Left ventricle myocardium superior (tissue), 1 donor: ENCODE measurements around the gene THBD. TPM values are rescaled to one million over a fixed set of nuclear protein-coding genes. Genes with fewer than 3 reads are reported as not detected.
"Not testable (repeated sequence)": the region's sequence is repeated elsewhere in the genome, so short reads cannot be mapped to it uniquely, and the experiment has no call there.

Experiments
- ATAC-seq: fragments of 200-7000 bp; cut with Tn5 transposase; one replicate; pipeline ENCODE4 v1.9.1; 2020; ENCODE audit warnings: mild to moderate bottlenecking, moderate library complexity
- DNase-seq: peaks from one replicate; pipeline ENCODE4 v3.0.0-alpha.2; 2020
- intact Hi-C: fragments of 100-400 bp; cut with micrococcal nuclease; formaldehyde crosslinking; loops from one replicate; pipeline ENCODE4 v1.11.0; 2022
- total RNA-seq: library from RNA; stranded (reverse); fragmentation: NEBNext Ultra II Directional; extraction: Animal tissue kit (Norgen Biotek cat#: 25700); gene quantifications from one replicate; pipeline ENCODE4 v1.2.1, GENCODE V29; 2021
- donor health status: DM: no; HTN: yes; CAD: no; lungs with severe emphysema.

THBD gene
- total RNA-seq, 1 donor from 2014 or later = 13.1 TPM

DNA sequence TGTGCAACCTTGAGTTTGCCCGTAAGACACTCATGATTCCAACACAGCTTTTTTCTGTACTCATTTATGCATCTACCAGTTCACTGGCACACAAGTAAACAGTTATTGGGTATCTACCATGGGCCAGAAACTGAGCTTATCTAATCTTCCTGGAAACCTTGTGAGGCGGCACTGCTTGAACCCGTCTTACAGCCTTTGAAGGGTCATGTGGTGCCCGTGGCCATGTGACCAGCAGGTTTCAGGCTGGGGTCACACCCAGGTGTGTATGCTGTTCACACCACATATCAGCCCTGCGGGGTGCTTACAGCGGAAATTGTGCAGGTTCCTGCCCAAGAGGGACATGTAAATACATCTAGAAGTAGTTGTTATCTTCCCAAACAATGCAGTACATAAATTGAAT lies 6.1 kb downstream of the THBD start:
- intact Hi-C loops = no loop called here
- DNase-seq (no peak), ATAC-seq (no peak)

DNA sequence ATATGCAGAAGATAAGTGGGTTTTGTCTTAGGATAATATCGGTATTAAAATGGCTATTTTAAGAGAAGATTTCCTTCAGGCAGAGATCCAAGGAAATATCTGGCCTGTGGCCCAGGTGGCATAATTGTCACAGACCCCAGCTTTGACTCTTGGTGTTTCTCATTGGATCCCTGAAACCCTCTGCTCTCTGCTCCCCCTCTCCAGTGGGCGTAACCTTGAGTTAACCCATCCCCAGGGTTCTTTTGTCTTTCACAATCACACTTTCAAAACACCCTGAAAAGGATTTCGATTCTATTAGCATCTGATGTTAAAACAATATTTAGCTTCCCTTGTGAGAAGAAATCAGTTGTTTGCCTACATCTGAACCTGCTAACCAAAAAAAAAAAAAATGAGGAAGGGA lies 7.2 kb downstream of the THBD start:
- DNase-seq (no peak), ATAC-seq (no peak)
- intact Hi-C loops = no loop called here

DNA sequence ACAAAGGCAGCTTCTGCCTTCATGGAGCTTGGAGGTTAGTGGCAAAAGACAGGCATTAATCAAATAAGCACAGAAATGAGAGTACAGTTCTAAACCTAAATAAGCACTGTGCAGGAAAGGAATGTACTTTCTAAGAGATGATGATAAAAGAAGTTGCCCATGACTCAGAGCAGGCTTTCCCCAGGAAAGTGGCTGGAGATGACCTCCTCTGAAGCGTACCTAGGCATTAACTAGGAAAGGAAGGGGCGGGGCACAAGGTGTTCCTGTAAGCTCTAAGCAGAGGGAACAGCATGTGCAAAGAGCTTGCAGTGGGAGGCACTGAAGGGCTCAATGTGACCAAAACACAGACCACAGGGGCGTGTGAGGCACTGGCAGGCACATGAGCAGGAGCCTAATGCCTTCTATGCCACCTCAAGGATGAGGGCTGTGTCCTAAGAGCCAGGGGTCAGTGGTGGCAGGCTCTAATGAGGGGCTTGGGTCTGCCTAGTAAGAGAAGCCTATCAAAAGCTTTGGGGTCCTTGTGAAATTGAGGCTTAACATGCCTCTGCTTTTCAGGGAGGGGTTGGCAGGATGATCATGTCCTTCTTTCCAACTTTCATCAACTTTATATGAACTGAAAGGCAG lies 9.5 kb downstream of the THBD start:
- ATAC-seq (no peak), DNase-seq (no peak)
- intact Hi-C loops = no loop called here

DNA sequence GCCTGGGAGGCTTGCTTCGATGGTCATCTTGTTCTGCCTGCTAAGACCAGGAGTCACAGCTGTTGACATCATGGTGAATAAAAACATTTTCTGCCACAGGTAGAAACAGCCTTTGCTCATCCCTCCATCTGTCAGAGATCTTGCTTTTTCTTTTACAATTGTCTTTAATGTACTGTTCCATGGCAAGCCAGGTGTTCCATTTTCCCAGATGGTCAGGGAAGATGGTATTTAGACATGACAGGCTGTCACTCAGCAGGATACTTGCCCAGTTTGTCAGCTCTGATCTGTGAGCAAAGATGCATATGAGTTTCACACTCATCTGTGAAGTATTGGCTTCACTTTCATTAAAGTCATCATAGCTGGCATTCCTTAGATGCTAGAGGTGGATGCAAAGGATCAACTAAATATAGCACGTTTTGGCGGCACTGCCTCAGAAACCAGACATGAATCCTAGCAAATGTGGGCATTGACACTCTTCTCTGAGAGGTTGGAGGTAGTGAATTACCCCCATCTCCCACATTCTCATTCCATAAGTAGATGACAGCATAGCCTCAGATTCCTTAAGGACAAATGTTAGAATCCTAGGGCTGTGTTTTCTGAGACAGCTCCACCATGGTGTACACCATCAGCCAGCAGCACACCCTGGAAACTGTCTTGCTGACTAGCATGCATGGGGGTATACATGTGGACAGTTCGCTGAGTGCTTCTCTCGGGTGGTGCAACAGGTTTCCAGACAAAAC lies 10.2 kb downstream of the THBD start:
- no peak for DNase-seq
- no peak for ATAC-seq
- intact Hi-C loops = no loop called here

DNA sequence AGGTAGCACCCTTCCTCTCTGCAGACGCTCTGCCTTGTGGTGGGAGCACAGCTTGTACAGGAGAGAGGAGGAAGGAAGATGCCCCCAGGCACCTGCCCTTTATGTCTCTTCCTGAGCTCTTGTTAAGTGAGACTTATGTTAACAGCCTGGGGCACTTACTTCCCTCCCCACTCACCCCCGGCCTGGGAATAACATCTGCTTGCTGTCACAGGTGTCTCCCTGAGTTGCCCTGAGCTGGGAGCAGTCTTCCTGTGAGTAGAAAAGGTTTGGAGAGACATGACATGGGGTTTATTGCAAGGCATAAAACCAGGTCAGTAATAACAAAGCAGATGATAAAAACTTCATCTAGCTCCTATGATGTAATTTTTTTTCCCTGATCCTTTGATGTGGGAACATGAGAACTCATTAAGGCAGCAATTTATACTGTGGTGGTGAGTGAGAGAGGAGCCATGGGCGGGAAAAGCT lies 12.4 kb downstream of the THBD start:
- intact Hi-C loops = no loop called here
- no peak for ATAC-seq
- DNase-seq = no peak

DNA sequence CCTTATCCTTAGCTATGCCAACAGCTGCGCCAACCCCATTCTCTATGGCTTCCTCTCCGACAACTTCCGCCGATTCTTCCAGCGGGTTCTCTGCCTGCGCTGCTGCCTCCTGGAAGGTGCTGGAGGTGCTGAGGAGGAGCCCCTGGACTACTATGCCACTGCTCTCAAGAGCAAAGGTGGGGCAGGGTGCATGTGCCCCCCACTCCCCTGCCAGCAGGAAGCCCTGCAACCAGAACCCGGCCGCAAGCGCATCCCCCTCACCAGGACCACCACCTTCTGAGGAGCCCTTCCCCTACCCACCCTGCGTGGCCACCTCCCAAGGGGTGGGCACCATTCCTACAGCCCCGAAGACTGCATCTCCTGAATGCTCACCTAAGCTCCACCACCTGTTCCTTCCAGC lies 13.1 kb downstream of the THBD start:
- intact Hi-C loops = no loop called here
- ATAC-seq = no peak
- DNase-seq = no peak

DNA sequence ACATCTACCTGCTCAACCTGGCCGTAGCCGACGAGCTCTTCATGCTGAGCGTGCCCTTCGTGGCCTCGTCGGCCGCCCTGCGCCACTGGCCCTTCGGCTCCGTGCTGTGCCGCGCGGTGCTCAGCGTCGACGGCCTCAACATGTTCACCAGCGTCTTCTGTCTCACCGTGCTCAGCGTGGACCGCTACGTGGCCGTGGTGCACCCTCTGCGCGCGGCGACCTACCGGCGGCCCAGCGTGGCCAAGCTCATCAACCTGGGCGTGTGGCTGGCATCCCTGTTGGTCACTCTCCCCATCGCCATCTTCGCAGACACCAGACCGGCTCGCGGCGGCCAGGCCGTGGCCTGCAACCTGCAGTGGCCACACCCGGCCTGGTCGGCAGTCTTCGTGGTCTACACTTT lies 13.7 kb downstream of the THBD start:
- ATAC-seq (no peak), DNase-seq (no peak)
- intact Hi-C loops = no loop called here

DNA sequence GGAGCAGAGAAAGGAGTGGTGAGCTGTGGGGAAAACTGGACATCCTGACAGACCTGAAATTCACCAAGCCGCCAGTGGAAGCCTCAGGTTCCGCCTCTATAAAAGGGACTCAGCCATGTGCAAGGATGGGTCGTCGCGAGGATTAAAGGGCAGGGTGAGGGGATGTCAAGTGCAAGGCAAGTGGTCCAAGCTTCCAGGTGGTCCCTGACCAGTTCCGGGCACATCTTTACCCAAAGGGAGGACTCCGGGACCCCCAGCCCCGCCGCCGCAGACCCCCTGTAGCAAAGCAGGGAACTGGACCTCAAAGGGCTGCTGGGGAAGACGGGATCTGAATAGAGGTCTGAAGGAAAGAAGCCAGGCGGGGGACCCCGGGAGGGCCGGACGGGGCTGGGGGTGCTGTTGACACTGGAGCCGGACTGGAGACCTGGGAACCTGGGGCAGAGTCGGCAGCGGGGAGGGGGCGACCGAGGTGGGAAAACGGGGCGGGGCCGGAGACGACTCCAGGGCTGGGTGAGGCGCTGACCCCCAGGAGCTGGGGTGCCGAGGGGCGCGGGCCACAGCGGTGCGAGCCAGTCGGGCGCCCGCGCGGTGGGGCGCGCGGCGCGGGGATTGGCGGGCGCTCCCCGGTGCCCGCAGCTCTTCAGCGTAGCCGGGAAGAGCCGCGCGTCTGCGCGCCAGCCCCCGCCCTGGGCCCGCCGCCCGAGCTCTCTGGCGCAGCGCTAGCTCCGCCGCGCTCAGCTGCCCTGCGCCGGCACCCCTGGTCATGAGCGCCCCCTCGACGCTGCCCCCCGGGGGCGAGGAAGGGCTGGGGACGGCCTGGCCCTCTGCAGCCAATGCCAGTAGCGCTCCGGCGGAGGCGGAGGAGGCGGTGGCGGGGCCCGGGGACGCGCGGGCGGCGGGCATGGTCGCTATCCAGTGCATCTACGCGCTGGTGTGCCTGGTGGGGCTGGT lies 14.5 kb downstream of the THBD start, which contains the start of gene SSTR4:
SSTR4 (plus strand) TSS at position 592 of the 951 bp plus-strand sequence; CDS start at position 764, 172 bp downstream.
- intact Hi-C loops = no loop called here
- DNase-seq (no peak), ATAC-seq (peak; percentile 29)

DNA sequence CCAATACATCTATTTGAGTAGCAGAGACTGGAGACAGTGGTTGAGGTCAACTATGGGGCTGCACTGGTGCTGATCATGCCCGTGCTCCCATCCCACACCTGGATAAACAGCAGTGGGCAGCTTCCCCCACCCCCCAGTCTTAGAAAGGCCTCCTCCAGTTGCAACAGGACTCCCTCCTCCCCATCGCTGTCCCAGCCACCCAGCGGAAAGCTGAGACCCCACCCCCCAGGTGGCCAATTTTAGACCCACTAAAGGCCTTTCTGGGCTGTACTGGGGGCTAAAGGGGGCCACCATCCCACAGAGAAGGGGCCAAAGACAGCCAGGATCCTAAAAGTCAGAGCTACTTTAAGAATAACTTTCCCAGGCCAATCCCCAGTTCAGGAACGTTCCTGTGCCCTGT lies 15.6 kb downstream of the THBD start:
- intact Hi-C loops = no loop called here
- ATAC-seq (no peak), DNase-seq (no peak)

DNA sequence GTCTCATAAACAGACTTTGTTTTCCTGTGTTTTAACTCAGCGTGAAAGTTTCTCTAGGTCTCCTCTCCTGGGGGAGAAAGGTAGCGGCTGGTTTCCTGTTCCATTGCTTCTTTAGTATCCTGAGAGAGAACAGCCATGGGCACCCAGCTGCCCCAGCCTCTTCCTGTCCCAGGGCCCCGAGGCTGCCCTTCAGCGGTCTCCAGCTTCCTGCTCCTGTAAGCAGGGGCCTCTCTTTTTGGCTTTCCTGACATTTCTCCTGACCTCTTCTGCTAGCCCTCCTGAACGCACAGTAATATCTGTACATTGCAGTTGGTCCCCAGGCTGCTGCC lies 16.8 kb downstream of the THBD start:
- ATAC-seq (no peak), DNase-seq (no peak)
- intact Hi-C loops = no loop called here

DNA sequence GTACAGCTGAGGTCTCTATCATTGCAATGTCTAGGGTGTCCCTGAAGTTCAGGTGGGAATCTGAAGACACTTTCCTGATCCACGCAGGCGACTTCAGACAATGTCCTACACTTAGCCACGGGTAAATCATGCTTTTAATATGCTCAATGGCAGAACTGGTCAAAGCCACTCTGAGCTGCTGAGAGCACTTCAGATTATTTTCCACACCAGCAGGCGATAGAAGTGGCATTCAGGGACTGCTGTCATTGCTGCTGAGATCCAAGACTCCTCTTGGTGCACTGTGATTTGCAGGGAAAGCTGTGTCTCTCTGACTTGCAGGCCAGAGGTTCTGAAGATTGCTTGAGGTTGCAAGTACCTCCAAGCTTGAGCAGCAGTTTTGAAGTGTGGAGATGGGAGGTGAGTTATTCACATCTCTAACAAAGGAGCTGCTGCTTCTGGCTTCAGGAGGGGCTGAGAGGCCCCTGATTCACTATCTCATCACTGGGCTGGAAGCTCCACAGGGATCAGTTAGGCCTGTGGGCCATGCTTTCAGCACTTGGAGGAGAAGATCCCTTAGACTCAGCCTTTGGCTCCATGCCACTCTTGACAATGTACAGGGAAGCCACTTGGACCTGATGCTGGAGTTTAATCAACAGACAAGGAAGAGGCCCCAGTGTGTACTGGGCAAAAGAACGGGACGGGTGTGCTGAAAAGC lies 17.3 kb downstream of the THBD start:
- DNase-seq (no peak), ATAC-seq (peak; percentile 93)
- intact Hi-C loops = no loop called here

DNA sequence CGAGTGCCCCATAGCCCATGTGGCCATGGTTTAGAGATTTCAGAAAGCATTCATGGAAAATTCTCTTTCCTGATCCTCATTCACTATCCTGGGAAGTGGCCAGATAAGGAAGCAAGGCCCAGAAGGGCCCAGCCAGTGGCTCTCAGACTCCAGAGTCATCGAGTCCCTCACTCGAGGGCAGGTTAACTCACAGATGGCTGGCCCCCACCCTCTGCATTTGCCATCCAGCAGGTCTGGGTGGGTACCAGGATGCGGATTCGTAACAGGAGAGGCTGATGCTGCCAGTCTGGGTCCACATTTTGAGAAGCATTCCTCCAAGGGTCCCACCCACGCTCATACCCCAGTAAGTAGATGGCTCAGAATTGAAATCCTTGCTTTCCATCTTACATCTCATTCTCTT lies 18.1 kb downstream of the THBD start:
- ATAC-seq (no peak), DNase-seq (no peak)
- intact Hi-C loops = no loop called here

DNA sequence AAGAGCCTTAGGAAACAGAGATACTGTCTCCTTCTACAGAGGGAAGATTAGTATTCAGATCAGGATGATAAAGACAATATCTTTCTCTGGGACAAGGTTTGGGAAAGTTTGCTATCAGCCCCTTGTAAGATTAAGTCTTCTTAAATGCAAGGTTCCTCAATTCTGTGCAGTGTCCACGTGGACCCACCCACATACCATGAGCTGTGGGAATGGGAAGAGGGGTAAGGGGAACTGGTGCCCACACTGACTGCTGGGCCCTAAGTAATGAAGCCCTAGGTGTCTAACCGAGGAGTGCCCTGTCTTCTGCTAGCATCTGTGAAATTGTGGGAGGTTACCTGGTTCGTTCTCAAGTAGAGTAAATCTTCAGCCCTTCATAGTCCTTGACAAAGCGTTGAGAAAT lies 20.1 kb downstream of the THBD start:
- no peak for ATAC-seq
- intact Hi-C loops = no loop called here
- no peak for DNase-seq

DNA sequence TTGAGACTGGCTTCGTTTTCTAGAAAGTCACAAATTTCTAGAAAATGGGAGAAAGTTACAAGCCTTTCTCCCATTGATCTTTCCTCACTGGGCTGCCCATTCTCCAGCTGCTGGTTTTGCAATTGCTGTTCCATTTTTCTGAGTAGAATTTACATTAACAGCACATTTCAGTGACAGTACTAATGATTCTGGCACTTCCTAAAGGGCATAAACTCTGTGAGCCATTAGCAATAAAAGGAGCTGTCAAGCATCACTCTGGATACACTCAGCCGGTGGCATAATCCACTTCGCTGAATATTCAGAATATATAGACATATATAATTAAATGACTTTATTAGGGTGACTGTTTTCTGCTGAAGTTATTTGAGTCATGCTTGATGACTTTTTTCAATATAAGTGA lies 21.1 kb downstream of the THBD start:
- intact Hi-C loops = no loop called here
- DNase-seq (no peak), ATAC-seq (no peak)

DNA sequence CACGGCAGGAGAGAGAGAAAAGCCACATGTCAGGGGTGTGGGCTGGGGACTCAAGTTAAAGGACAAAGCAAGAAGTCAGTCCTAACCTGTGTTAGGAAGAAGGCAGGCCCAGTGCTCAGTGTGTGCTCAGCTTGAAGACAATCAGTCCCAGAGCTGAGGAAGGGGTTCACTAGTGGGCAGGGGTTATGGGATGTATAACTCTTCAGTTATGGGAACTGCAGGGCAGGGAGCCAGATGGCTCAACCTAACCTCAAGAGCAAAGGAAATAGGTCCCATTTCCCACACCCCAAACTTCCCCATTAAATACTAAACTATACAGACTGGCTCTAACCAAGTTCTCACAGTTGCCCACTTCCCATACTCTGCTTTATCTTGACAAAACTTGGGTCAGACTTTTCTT lies 21.8 kb downstream of the THBD start:
- intact Hi-C loops = no loop called here
- ATAC-seq (peak; percentile 12), DNase-seq (no peak)

DNA sequence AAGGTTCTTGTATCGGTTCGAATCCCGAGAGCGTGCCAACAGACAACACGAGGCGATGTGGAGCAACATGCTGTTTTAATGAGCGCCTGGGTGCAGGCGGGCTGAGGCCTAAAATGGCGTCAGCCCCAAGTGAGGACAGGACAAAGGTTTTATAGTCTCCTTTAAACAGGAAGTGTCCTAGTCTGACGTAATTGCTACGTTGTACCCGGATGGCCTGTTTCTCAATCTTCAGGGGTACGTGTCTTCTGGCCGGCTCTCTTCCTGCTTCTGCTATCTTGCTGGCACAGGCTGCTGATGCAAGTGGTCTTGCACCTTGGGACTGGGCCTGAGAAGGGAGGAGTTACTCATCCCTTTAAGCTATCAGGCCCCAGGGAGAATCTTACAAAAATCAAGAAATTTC lies 24.0 kb downstream of the THBD start:
- DNase-seq, ATAC-seq, intact Hi-C loops: not testable (repeated sequence)

DNA sequence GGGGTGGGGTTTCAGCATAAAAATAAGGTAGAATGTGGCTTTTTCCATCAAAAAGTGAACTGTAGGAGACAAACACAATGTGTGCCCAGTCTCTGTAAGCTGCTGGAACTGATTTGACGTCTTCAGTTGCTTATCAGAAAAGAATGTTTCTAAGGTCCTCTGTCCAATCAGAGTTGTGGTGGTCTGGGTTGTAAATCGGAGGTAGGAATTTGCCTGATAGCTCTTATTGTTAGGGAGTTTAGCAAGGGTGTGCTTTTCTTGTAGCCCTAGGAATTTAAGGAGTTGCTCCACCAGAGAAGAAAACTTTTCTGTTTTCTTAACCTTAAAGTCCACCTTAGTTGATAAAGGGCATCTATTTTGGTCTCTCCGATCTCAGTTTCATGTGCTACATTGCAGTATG lies 24.8 kb downstream of the THBD start:
- ATAC-seq = no peak

DNA sequence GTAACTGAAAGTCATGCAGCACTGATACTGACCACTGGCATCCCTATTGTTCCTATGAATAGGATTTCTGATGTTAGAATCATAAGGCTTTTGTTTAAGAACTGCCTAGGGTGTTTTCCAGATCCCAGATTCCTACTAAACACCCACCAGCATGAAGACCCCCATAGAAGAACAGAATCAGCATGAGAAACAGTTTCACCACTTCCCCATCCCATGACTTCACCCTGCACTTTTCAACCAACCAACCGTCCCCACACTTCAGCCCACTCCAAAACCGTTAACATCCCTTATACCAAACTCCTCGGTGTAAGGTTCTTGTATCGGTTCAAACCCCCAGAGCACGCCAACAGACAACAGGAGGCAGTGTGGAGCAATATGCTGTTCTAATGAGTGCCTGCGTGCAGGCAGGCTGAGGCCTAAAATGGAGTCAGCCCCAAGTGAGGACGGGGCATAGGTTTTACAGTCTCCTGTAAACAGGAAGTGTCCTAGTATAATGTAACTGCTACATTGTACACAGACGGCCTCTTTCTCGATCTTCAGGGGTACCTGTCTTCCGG lies 25.8 kb downstream of the THBD start:
- ATAC-seq (peak; percentile 43), DNase-seq (no peak)
- intact Hi-C loops = no loop called here

More for the DNA sequence above, 24.8 kb downstream of the THBD start:
- DNase-seq = no peak
- intact Hi-C loops = no loop called here

DNA sequence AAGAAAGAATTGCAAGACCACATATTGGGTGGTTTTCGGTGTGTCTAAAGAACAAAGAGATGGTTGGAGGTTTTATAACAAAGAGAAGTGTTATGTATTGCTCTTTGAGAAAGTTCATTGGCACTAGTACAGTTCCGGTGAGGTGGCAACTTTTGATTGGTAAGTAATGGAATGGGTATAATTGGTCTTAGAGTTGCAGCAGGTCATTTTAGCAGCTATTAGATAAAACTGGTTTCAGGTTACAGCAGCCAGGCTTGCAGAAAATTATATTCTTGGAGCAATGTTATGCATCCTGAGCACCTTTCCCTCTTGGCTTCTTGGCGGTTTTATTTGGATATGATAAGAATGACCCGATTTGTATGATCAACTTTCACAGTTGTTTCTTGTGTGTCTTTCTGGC lies 26.6 kb downstream of the THBD start:
- ATAC-seq = peak; percentile 26
- no peak for DNase-seq
- intact Hi-C loops = no loop called here
